ENCODE data around the gene MMP24OS.
A peak's percentile ranks its signal among the peaks of the same experiment; 100 is the strongest.

MMP24OS gene

GRCh38 chr20:35277531-35278395 lies at the start of gene MMP24OS:
Gene MMP24OS, minus strand, starts transcription at chr20:35278122. Its CDS starts 193 bp downstream, at chr20:35277929.
- DNase-seq (ENCODE audit: low spot score): peak; percentile 96
- in situ Hi-C loops (cut with MboI; ENCODE audit: low pct_unique_long_range_greater_than_20kb, low sequenced_read_pairs, unreplicated experiment): no loop called here
- peak; percentile 56 for TF ChIP-seq CTCF (IDR thresholded peaks at IDR 0.05; ENCODE audit: extremely low read depth, insufficient read depth, missing control alignments)

GRCh38 chr20:35327074-35327976 lies 49.4 kb upstream of the MMP24OS start:
- in situ Hi-C loops (cut with MboI; ENCODE audit: low pct_unique_long_range_greater_than_20kb, low sequenced_read_pairs, unreplicated experiment): no loop called here
- no peak for TF ChIP-seq CTCF (IDR thresholded peaks at IDR 0.05; ENCODE audit: extremely low read depth, insufficient read depth, missing control alignments)
- DNase-seq (ENCODE audit: low spot score): no peak

- no peak for DNase-seq (ENCODE audit: low spot score)
- in situ Hi-C loops (cut with MboI; ENCODE audit: low pct_unique_long_range_greater_than_20kb, low sequenced_read_pairs, unreplicated experiment): no loop called here
- no peak for TF ChIP-seq CTCF (IDR thresholded peaks at IDR 0.05; ENCODE audit: extremely low read depth, insufficient read depth, missing control alignments)
These were observed 48.8 kb upstream of the MMP24OS start for GRCh38 chr20:35326740-35327073.

- TF ChIP-seq CTCF (IDR thresholded peaks at IDR 0.05; ENCODE audit: extremely low read depth, insufficient read depth, missing control alignments): no peak
- in situ Hi-C loops (cut with MboI; ENCODE audit: low pct_unique_long_range_greater_than_20kb, low sequenced_read_pairs, unreplicated experiment): no loop called here
- DNase-seq (ENCODE audit: low spot score): no peak
These were observed 48.3 kb upstream of the MMP24OS start for GRCh38 chr20:35326021-35326739.

GRCh38 chr20:35325401-35325800 lies 47.5 kb upstream of the MMP24OS start:
- TF ChIP-seq CTCF (IDR thresholded peaks at IDR 0.05; ENCODE audit: extremely low read depth, insufficient read depth, missing control alignments): no peak
- DNase-seq (ENCODE audit: low spot score): no peak
- in situ Hi-C loops (cut with MboI; ENCODE audit: low pct_unique_long_range_greater_than_20kb, low sequenced_read_pairs, unreplicated experiment): no loop called here

All from GM13977 (cell line).